A673 (cell line): Measurements from ENCODE around the gene MORF4L2. TPM values are rescaled to one million over a fixed set of nuclear protein-coding genes. Genes with fewer than 3 reads are reported as not detected.
"Not testable (repeated sequence)": the region's sequence is repeated elsewhere in the genome, so short reads cannot be mapped to it uniquely, and the experiment has no call there.

Experiments used
- BruUV-seq: library from RNA; stranded (reverse); fragments of 400-500 nt; replicated peaks from 2 replicates; lab custom pipeline; 2021; lab: Mats Ljungman, UMichigan
- CTCF ChIA-PET: fragments of 300-600 bp; sonication (Branson Sonifier 250); formaldehyde crosslinking; loops from one replicate; lab custom pipeline; 2022; ENCODE audit warnings: antibody characterized with exemption; lab: Charles Lee
- POLR2A ChIA-PET: fragments of 300-600 bp; sonication (Branson Sonifier 250); formaldehyde crosslinking; loops from one replicate; lab custom pipeline; 2022; ENCODE audit warnings: antibody characterized with exemption; ENCODE audit not compliant: low non-redundant PET; lab: Charles Lee
- DNase-seq: peaks from one replicate; pipeline ENCODE4 v3.0.0-alpha.2; 2015; ENCODE audit warnings: low spot score
- H3K27ac ChIP-seq: fragments of 200-600 bp; sonication (generic); 2 replicates; pipeline ENCODE4 v1.5.1; 2016; ENCODE audit warnings: mixed run types, low read depth, mild to moderate bottlenecking, mixed read lengths, antibody characterized with exemption, low read length; ENCODE audit not compliant: poor library complexity, severe bottlenecking
- H3K27me3 ChIP-seq: fragments of 200-600 bp; sonication (generic); replicated peaks from 2 replicates; pipeline ENCODE4 v1.6.1; 2017; ENCODE audit warnings: mixed run types, low read depth, mild to moderate bottlenecking, mixed read lengths, antibody characterized with exemption, low read length; ENCODE audit not compliant: insufficient read depth, poor library complexity
- H3K36me3 ChIP-seq: fragments of 200-600 bp; sonication (generic); 2 replicates; pipeline ENCODE4 v1.6.1; 2016; ENCODE audit warnings: mixed run types, mild to moderate bottlenecking, mixed read lengths, antibody characterized with exemption, low read length; ENCODE audit not compliant: insufficient read depth, poor library complexity, severe bottlenecking
- H3K4me1 ChIP-seq: fragments of 200-600 bp; sonication (generic); 2 replicates; pipeline ENCODE4 v1.6.1; 2017; ENCODE audit warnings: mixed run types, mild to moderate bottlenecking, mixed read lengths, antibody characterized with exemption, low read length; ENCODE audit not compliant: insufficient read depth, poor library complexity, severe bottlenecking
- H3K4me3 ChIP-seq: fragments of 200-600 bp; sonication (generic); 2 replicates; pipeline ENCODE4 v1.5.1; 2016; ENCODE audit warnings: low read depth, mixed run types, mild to moderate bottlenecking, mixed read lengths, low read length; ENCODE audit not compliant: poor library complexity, severe bottlenecking
- H3K9me3 ChIP-seq: fragments of 200-600 bp; sonication (generic); 2 replicates; pipeline ENCODE4 v1.6.1; 2016; ENCODE audit warnings: mixed run types, low read depth, mild to moderate bottlenecking, mixed read lengths, antibody characterized with exemption, low read length; ENCODE audit not compliant: poor library complexity, severe bottlenecking
- EZH2 ChIP-seq: fragments of 200-600 bp; sonication (generic); IDR thresholded peaks from 2 replicates; pipeline ENCODE4 v1.6.1; 2017; ENCODE audit warnings: borderline replicate concordance, low read depth, mild to moderate bottlenecking, mixed read lengths, antibody characterized with exemption, low read length; ENCODE audit not compliant: poor library complexity, severe bottlenecking
- intact Hi-C: fragments of 100-400 bp; cut with micrococcal nuclease; formaldehyde crosslinking; loops from one replicate; pipeline ENCODE4 v1.10.0; 2022; ENCODE audit not compliant: unreplicated experiment
- total RNA-seq: library from RNA; stranded (reverse); gene quantifications from 2 replicates; pipeline ENCODE4 v1.2.3, GENCODE V29; 2021
- TF ChIP-seq, protein P1 (sequence below): fragments of 300-800, 200-600 bp; sonication (generic); conservative IDR thresholded peaks from 2 replicates; pipeline ENCODE4 v1.5.1; 2017; ENCODE audit warnings: low read depth, mild to moderate bottlenecking, antibody characterized with exemption, low read length, moderate library complexity, mixed read lengths

Gene MORF4L2
- total RNA-seq, 1 experiment from 2014 or later: 473 TPM

DNA sequence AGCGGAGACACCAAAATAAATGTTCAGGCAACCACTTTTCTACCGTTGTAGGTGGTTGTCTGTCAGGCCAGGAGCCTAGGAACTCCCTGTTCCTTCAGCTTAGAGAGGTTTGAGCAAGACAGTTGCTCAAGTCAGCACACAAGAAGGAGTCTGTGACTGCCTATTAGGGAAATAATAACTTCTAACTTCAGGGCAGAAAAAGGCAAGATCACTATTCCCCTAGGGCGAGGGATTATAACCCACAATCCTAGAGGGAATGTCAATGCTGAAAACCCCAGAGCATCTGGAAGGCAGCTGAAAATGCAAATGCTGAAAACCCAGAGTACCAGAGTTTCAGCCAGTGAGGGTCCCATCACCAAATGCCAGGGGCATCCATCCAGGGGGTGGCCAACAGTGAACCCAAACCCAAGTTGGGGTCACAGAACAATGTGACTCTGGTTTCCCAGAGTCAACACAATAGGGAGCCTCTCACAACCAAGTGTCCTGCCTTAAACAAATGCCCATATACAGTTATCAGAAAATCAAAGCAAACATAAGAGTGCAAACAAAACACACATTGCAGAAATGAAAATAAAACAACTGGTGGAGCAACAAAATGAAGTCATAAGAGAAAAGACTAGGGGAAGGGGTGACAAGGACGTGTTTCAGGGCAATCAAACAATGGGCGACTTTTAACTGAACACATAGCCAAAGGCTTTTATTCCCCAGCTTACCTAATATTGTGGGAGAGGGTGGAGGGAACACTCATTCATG is 27.6 kb downstream of the MORF4L2 start:
- TF ChIP-seq, protein P1, sequence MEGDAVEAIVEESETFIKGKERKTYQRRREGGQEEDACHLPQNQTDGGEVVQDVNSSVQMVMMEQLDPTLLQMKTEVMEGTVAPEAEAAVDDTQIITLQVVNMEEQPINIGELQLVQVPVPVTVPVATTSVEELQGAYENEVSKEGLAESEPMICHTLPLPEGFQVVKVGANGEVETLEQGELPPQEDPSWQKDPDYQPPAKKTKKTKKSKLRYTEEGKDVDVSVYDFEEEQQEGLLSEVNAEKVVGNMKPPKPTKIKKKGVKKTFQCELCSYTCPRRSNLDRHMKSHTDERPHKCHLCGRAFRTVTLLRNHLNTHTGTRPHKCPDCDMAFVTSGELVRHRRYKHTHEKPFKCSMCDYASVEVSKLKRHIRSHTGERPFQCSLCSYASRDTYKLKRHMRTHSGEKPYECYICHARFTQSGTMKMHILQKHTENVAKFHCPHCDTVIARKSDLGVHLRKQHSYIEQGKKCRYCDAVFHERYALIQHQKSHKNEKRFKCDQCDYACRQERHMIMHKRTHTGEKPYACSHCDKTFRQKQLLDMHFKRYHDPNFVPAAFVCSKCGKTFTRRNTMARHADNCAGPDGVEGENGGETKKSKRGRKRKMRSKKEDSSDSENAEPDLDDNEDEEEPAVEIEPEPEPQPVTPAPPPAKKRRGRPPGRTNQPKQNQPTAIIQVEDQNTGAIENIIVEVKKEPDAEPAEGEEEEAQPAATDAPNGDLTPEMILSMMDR: no peak
- no peak for TF ChIP-seq EZH2
- CTCF ChIA-PET: no interaction called here
- Histone ChIP-seq H3K4me3 (no peak overlapping the region), H3K9me3 (no peaks in the 10 kb centered on the region), H3K27me3 (peaks cover 8% of the 10 kb centered on the region), H3K4me1 (no peaks in the 10 kb centered on the region), H3K36me3 (no peaks in the 10 kb centered on the region), H3K27ac (no peak overlapping the region)
- peak; percentile 5 for DNase-seq
- POLR2A ChIA-PET: no interaction called here
- BruUV-seq: no TSS peak
- intact Hi-C loops: no loop called here

DNA sequence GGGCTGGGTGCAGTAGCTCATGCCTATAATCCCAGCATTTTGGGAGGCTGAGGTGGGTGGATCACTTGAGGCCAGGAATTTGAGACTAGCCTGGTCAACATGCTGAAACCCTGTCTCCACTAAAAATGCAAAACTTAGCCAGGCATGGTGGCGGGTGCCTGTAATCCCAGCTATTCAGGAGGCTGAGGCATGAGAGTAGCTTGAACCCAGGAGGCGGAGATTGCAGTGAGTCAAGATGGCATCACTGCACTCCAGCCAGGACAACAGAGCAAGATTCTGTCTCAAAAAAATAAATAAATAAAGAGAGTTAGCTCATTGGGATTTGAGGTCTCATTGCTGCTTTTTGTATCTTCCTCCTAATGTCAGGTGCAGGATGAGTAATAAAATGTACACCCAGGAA is 29.4 kb downstream of the MORF4L2 start:
- POLR2A ChIA-PET, DNase-seq, intact Hi-C loops, H3K27me3 ChIP-seq, H3K36me3 ChIP-seq, H3K9me3 ChIP-seq, H3K4me3 ChIP-seq, H3K27ac ChIP-seq, BruUV-seq, CTCF ChIA-PET, H3K4me1 ChIP-seq: not testable (repeated sequence)

DNA sequence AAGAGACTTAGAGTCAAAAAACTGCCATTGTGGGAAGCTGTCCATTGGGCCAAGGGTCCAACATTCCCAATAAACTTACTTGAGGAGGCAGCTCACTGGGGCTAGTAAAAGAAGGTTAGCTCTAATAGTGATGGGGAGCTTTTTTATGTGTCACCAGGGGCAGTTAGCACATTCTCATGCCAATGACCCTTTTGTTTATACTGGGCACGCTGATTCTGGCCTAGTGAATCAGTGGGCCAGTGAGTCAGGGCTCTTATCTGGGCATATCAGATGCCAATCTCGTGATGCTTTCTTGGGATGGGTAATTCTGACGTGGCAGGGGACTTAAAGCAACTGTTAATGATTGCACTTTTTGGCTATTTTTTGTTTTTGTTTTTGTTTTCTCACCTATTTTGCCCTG is 29.9 kb downstream of the MORF4L2 start:
- no peaks in the 10 kb centered on the region for H3K9me3 ChIP-seq
- no peaks in the 10 kb centered on the region for H3K36me3 ChIP-seq
- H3K4me1 ChIP-seq: no peaks in the 10 kb centered on the region
- CTCF ChIA-PET: no interaction called here
- DNase-seq: no peak
- H3K27ac ChIP-seq: no peak overlapping the region
- POLR2A ChIA-PET: no interaction called here
- BruUV-seq: no TSS peak
- no peak overlapping the region for H3K4me3 ChIP-seq
- TF ChIP-seq EZH2: no peak
- TF ChIP-seq, protein P1: no peak
- H3K27me3 ChIP-seq: no peaks in the 10 kb centered on the region
- intact Hi-C loops: no loop called here

DNA sequence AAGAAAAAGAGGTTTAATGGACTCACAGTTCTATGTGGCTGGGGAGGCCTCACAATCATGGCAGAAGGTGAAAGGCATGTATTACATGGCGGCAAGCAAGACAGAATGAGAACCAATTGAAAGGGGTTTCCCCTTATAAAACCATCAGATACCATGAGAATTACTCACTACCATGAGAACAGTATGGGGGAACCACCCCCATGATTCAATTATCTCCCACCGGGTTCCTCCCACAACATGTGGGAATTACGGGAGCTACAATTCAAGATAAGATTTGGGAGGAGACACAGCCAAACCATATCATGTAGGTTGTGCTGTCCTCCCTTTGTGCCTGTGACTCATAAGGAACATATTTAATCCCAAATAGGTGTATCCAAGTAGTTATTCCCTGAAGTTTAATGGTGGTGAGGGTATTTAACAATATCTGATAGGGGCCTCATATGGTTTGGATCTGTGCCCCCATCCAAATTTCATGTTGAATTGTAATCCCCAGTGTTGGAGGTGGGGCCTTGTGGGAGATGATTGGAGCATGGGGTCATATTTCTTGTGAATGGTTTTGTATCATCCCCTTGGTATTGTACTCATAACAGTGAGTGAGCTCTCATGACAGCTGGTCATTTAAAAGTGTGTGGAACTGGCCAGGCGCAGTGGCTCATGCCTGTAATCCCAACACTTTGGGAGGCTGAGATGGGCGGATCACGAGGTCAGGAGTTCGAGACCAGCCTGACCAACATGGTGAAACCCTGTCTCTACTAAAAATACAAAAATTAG is 31.1 kb downstream of the MORF4L2 start:
- CTCF ChIA-PET, H3K4me3 ChIP-seq, H3K9me3 ChIP-seq, POLR2A ChIA-PET, H3K36me3 ChIP-seq, H3K27ac ChIP-seq, H3K27me3 ChIP-seq, H3K4me1 ChIP-seq, DNase-seq, BruUV-seq, intact Hi-C loops: not testable (repeated sequence)
